Measurements from ENCODE around the gene TM4SF20.

Gene TM4SF20

DNA sequence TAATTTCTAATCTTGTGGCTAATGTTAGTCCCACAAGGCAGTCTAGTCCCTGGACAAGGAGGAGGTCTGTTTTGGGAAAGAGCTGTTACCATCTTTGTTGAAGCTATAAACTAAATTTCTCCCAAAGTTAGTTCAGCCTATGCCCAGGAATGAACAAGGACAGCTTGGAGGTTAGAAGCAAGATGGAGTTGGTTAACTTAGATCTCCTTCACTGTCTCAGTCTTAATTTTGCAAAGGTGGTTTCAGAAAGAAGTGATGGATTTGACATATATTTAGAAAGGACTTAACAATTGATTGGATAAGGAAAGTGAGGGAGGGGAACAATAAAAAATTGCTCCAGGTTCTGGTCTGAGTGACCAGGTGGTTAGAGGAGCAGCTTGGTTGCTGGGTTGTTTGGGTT lies 23.2 kb upstream of the TM4SF20 start:
- Histone ChIP-seq H3K27me3 (ENCODE audit: insufficient read depth, low read depth) (no peaks in the 10 kb centered on the region), H3K79me2 (ENCODE audit: insufficient read depth, low read depth) (no peaks in the 10 kb centered on the region), H2AFZ (ENCODE audit: low read depth) (no peak overlapping the region), H3K9ac (no peak overlapping the region), H3K4me3 (IDR thresholded peaks at IDR 0.05; ENCODE audit: insufficient read depth, low read depth, low read length) (no peak overlapping the region), H3K4me1 (ENCODE audit: low read depth, poor library complexity, severe bottlenecking) (peaks cover 17% of the 10 kb centered on the region), H4K20me1 (ENCODE audit: insufficient read depth) (no peaks in the 10 kb centered on the region), H3K4me2 (no peak overlapping the region), H3K27ac (no peak overlapping the region), H3K36me3 (ENCODE audit: insufficient read depth) (no peaks in the 10 kb centered on the region)
- TF ChIP-seq, protein P1, sequence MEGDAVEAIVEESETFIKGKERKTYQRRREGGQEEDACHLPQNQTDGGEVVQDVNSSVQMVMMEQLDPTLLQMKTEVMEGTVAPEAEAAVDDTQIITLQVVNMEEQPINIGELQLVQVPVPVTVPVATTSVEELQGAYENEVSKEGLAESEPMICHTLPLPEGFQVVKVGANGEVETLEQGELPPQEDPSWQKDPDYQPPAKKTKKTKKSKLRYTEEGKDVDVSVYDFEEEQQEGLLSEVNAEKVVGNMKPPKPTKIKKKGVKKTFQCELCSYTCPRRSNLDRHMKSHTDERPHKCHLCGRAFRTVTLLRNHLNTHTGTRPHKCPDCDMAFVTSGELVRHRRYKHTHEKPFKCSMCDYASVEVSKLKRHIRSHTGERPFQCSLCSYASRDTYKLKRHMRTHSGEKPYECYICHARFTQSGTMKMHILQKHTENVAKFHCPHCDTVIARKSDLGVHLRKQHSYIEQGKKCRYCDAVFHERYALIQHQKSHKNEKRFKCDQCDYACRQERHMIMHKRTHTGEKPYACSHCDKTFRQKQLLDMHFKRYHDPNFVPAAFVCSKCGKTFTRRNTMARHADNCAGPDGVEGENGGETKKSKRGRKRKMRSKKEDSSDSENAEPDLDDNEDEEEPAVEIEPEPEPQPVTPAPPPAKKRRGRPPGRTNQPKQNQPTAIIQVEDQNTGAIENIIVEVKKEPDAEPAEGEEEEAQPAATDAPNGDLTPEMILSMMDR (conservative IDR thresholded peaks at IDR 0.05; ENCODE audit: low read depth, low read length) = no peak

DNA sequence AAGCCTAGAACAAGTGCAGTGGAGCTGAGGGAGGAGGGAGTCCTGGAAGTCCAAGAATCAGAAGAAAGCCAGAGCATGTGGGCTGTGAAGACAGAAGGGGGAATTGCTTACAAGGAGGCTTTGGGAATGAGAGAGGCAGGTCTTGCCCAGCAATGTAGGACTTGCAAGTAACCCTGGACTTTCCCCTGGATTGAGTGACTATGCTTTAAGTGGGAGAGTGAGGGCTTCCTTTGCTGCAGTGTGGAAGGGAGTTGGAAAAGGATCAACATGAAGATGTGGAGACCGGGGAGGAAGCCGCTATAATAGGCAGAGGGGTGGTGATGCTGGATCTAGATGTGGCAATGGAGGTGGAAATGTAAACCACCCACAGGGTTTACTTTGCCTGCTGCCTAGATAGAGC lies 22.4 kb upstream of the TM4SF20 start:
- H3K36me3 ChIP-seq (ENCODE audit: insufficient read depth) = no peaks in the 10 kb centered on the region
- H3K27ac ChIP-seq = no peak overlapping the region
- H3K4me1 ChIP-seq (ENCODE audit: low read depth, poor library complexity, severe bottlenecking) = peaks cover 12% of the 10 kb centered on the region
- no peak overlapping the region for H2AFZ ChIP-seq (ENCODE audit: low read depth)
- no peaks in the 10 kb centered on the region for H3K79me2 ChIP-seq (ENCODE audit: insufficient read depth, low read depth)
- TF ChIP-seq, protein P1 (conservative IDR thresholded peaks at IDR 0.05; ENCODE audit: low read depth, low read length) = no peak
- no peaks in the 10 kb centered on the region for H4K20me1 ChIP-seq (ENCODE audit: insufficient read depth)
- no peak overlapping the region for H3K9ac ChIP-seq
- no peaks in the 10 kb centered on the region for H3K27me3 ChIP-seq (ENCODE audit: insufficient read depth, low read depth)
- H3K4me2 ChIP-seq = no peak overlapping the region
- H3K4me3 ChIP-seq (IDR thresholded peaks at IDR 0.05; ENCODE audit: insufficient read depth, low read depth, low read length) = no peak overlapping the region

DNA sequence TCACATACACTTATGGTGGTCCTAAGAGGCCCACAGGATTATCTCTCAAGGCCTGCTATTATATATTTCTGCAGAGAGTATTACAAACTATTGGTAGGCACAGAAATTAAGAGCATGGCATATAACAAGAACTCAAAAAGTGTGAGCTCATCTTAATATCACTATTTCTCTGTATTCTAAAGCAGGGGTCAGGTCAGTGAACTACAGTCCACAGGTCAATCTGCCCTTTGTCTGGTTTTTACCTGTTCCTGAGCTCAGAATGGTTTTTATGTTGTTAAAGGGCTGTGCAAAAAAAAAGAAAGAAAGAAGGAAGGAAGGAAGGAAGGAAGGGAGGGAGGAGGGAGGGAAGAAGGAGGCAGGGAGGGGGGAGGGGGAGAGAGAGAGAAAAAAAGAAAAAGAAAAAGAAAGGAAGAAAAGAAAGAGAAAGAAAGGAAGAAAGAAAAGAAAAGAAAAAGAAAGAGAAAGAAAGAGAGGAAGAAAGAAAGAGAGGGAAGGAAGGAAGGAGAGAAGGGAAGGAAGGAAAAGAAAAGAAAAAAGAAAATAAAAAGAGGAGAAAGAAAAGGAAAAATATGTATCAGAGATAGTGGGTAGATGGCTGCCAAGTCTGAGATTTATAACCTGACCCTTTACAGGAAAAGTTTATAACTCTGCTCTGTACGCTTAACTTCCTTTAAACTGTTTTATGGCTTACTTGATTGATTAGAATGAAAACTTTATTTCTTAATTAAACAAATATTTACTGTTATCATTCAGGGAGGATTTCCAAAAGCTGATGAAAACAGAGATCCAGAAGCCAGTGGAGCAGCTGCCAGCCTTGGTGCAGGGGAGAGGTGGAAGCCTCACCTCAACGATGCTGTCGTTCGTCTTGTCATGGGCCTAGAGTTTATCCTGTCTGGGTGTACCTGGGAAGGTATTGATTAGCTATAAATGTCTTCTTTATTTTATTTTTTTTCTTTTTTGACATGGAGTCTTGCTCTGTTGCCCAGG lies 19.9 kb upstream of the TM4SF20 start:
- TF ChIP-seq, protein P1 (conservative IDR thresholded peaks at IDR 0.05; ENCODE audit: low read depth, low read length) = no peak
- peaks cover 9% of the 10 kb centered on the region for H3K4me1 ChIP-seq (ENCODE audit: low read depth, poor library complexity, severe bottlenecking)
- H3K27ac ChIP-seq = no peak overlapping the region
- no peaks in the 10 kb centered on the region for H3K79me2 ChIP-seq (ENCODE audit: insufficient read depth, low read depth)
- H2AFZ ChIP-seq (ENCODE audit: low read depth) = no peak overlapping the region
- no peaks in the 10 kb centered on the region for H3K27me3 ChIP-seq (ENCODE audit: insufficient read depth, low read depth)
- no peak overlapping the region for H3K9ac ChIP-seq
- no peak overlapping the region for H3K4me3 ChIP-seq (IDR thresholded peaks at IDR 0.05; ENCODE audit: insufficient read depth, low read depth, low read length)
- H4K20me1 ChIP-seq (ENCODE audit: insufficient read depth) = no peaks in the 10 kb centered on the region
- no peak overlapping the region for H3K4me2 ChIP-seq
- H3K36me3 ChIP-seq (ENCODE audit: insufficient read depth) = no peaks in the 10 kb centered on the region

GRCh38 chr2:227397562-227397961 lies 18.5 kb upstream of the TM4SF20 start:
- Histone ChIP-seq H3K27ac (no peak overlapping the region), H3K36me3 (ENCODE audit: insufficient read depth) (no peaks in the 10 kb centered on the region), H3K9ac (no peak overlapping the region), H3K4me3 (IDR thresholded peaks at IDR 0.05; ENCODE audit: insufficient read depth, low read depth, low read length) (no peak overlapping the region), H3K79me2 (ENCODE audit: insufficient read depth, low read depth) (no peaks in the 10 kb centered on the region), H3K4me1 (ENCODE audit: low read depth, poor library complexity, severe bottlenecking) (peaks cover 9% of the 10 kb centered on the region), H3K4me2 (no peak overlapping the region), H4K20me1 (ENCODE audit: insufficient read depth) (no peaks in the 10 kb centered on the region), H3K27me3 (ENCODE audit: insufficient read depth, low read depth) (no peaks in the 10 kb centered on the region), H2AFZ (ENCODE audit: low read depth) (no peak overlapping the region)
- TF ChIP-seq, protein P1 (conservative IDR thresholded peaks at IDR 0.05; ENCODE audit: low read depth, low read length) = no peak
